ENCODE measurements around the gene TMPRSS9.
A peak's percentile ranks its signal among the peaks of the same experiment; 100 is the strongest.

The TMPRSS9 gene

GRCh38 chr19:2343289-2343982 is 16.6 kb upstream of the TMPRSS9 start:
- TF ChIP-seq CREB1 (IDR thresholded peaks at IDR 0.05; ENCODE audit: low read depth) (no peak), TAF1 (IDR thresholded peaks at IDR 0.05; ENCODE audit: low read depth) (no peak), CEBPB (IDR thresholded peaks at IDR 0.05) (no peak), MAX (IDR thresholded peaks at IDR 0.05) (no peak), FOXM1 (IDR thresholded peaks at IDR 0.05; ENCODE audit: borderline replicate concordance, low read depth) (no peak), TEAD4 (IDR thresholded peaks at IDR 0.05) (no peak), ZBTB7A (IDR thresholded peaks at IDR 0.05; ENCODE audit: low read depth) (no peak), EGR1 (IDR thresholded peaks at IDR 0.05) (no peak), USF1 (IDR thresholded peaks at IDR 0.05) (no peak), NFIC (IDR thresholded peaks at IDR 0.05) (no peak), TCF12 (IDR thresholded peaks at IDR 0.05; ENCODE audit: low read depth) (no peak), EP300 (IDR thresholded peaks at IDR 0.05; ENCODE audit: borderline replicate concordance) (no peak), REST (IDR thresholded peaks at IDR 0.05; ENCODE audit: low read depth) (no peak)

GRCh38 chr19:2344381-2344870 is 15.6 kb upstream of the TMPRSS9 start:
- TF ChIP-seq REST (IDR thresholded peaks at IDR 0.05; ENCODE audit: low read depth) (peak; percentile 60), MAX (IDR thresholded peaks at IDR 0.05) (no peak)

- TF ChIP-seq FOXM1 (IDR thresholded peaks at IDR 0.05; ENCODE audit: borderline replicate concordance, low read depth) = no peak
- no peak for TF ChIP-seq MAX (IDR thresholded peaks at IDR 0.05)
- TF ChIP-seq ZBTB7A (IDR thresholded peaks at IDR 0.05; ENCODE audit: low read depth) = no peak
- TF ChIP-seq EGR1 (IDR thresholded peaks at IDR 0.05) = no peak
- no peak for TF ChIP-seq CREB1 (IDR thresholded peaks at IDR 0.05; ENCODE audit: low read depth)
- no peak for TF ChIP-seq RAD21 (IDR thresholded peaks at IDR 0.05; ENCODE audit: low read depth)
- no peak for TF ChIP-seq NFIC (IDR thresholded peaks at IDR 0.05)
- TF ChIP-seq EP300 (IDR thresholded peaks at IDR 0.05; ENCODE audit: borderline replicate concordance) = no peak
These were observed 15.0 kb upstream of the TMPRSS9 start for GRCh38 chr19:2345076-2345475.

GRCh38 chr19:2345794-2346663 is 14.0 kb upstream of the TMPRSS9 start:
- TF ChIP-seq CREB1 (IDR thresholded peaks at IDR 0.05; ENCODE audit: low read depth) = no peak
- no peak for TF ChIP-seq EGR1 (IDR thresholded peaks at IDR 0.05)
- no peak for TF ChIP-seq EP300 (IDR thresholded peaks at IDR 0.05; ENCODE audit: borderline replicate concordance)
- no peak for TF ChIP-seq TEAD4 (IDR thresholded peaks at IDR 0.05)
- peak; percentile 88 for TF ChIP-seq USF1 (IDR thresholded peaks at IDR 0.05)
- TF ChIP-seq FOXM1 (IDR thresholded peaks at IDR 0.05; ENCODE audit: borderline replicate concordance, low read depth) = no peak
- no peak for TF ChIP-seq TCF12 (IDR thresholded peaks at IDR 0.05; ENCODE audit: low read depth)
- no peak for TF ChIP-seq ZBTB7A (IDR thresholded peaks at IDR 0.05; ENCODE audit: low read depth)
- no peak for TF ChIP-seq REST (IDR thresholded peaks at IDR 0.05; ENCODE audit: low read depth)
- TF ChIP-seq YY1 (IDR thresholded peaks at IDR 0.05; ENCODE audit: low read depth) = no peak
- no peak for TF ChIP-seq TAF1 (IDR thresholded peaks at IDR 0.05; ENCODE audit: low read depth)
- TF ChIP-seq CEBPB (IDR thresholded peaks at IDR 0.05) = no peak
- no peak; the same call in 1 of the 2 replicates for TF ChIP-seq RAD21 (IDR thresholded peaks at IDR 0.05; ENCODE audit: low read depth)
- TF ChIP-seq NFIC (IDR thresholded peaks at IDR 0.05) = peak; percentile 63; the same call in 1 of the 2 replicates
- TF ChIP-seq MAX (IDR thresholded peaks at IDR 0.05) = peak; percentile 76

All from Ishikawa (cell line).